GM23338 (cell line): Measurements from ENCODE around the gene MFAP3L.

ENCODE experiments used
- CREB1 ChIP-seq: fragments of 250-450 bp; sonication (Bioruptor Pico); IDR thresholded peaks from 2 replicates; pipeline ENCODE4 v1.5.0; 2020; ENCODE audit warnings: low read depth, mild to moderate bottlenecking, moderate library complexity
- EZH2 ChIP-seq: fragments of 200-600 bp; sonication (generic); IDR thresholded peaks from one replicate; pipeline ENCODE4 v1.8.0; 2017; ENCODE audit warnings: antibody characterized with exemption, mild to moderate bottlenecking, low read depth; ENCODE audit not compliant: unreplicated experiment
- EZH2phosphoT487 ChIP-seq: fragments of 200-600 bp; sonication (generic); IDR thresholded peaks from one replicate; pipeline ENCODE4 v1.8.1; 2018; ENCODE audit warnings: antibody characterized with exemption; ENCODE audit not compliant: unreplicated experiment
- JUNB ChIP-seq: IDR thresholded peaks from one replicate; pipeline ENCODE4 v1.6.1; 2016; ENCODE audit warnings: antibody characterized with exemption; ENCODE audit not compliant: unreplicated experiment
- NANOG ChIP-seq: IDR thresholded peaks from 2 replicates; pipeline ENCODE4 v1.6.1; 2016; ENCODE audit warnings: antibody characterized with exemption, borderline replicate concordance
- POLR2AphosphoS5 ChIP-seq: IDR thresholded peaks from 2 replicates; pipeline ENCODE4 v1.6.1; 2016; ENCODE audit warnings: antibody characterized with exemption, low read depth
- STAT1 ChIP-seq: IDR thresholded peaks from one replicate; pipeline ENCODE4 v1.6.1; 2016; ENCODE audit warnings: antibody characterized with exemption; ENCODE audit not compliant: unreplicated experiment
- ZNF114 ChIP-seq: fragments of 250-450 bp; sonication (Bioruptor Pico); IDR thresholded peaks from 2 replicates; pipeline ENCODE4 v1.5.0; 2020; ENCODE audit warnings: mild to moderate bottlenecking, moderate library complexity
- ZNF331 ChIP-seq: fragments of 250-450 bp; sonication (Bioruptor Pico); IDR thresholded peaks from 2 replicates; pipeline ENCODE4 v1.5.0; 2020; ENCODE audit warnings: low read depth, mild to moderate bottlenecking, moderate library complexity
- TF ChIP-seq, protein P1 (sequence below), 2 experiments: fragments of 200-600 bp in 1 of 2; sonication (generic) in 1 of 2; conservative IDR thresholded peaks; 2 replicates each; pipeline versions ENCODE4 v1.5.1 to v1.6.1; 2016 to 2017; ENCODE audit warnings: antibody characterized with exemption in 2 of 2, low read depth in 2 of 2, mild to moderate bottlenecking in 2 of 2, moderate library complexity in 1 of 2
- TF ChIP-seq, protein P2 (sequence below): IDR thresholded peaks from 2 replicates; pipeline ENCODE4 v1.6.1; 2016; ENCODE audit warnings: antibody characterized with exemption
- TF ChIP-seq, protein P3 (sequence below): fragments of 250-450 bp; sonication (Bioruptor Pico); IDR thresholded peaks from 2 replicates; pipeline ENCODE4 v1.5.0; 2020; ENCODE audit warnings: mild to moderate bottlenecking, moderate library complexity

GRCh38 chr4:170035845-170036244, 9.7 kb upstream of the MFAP3L start:
- TF ChIP-seq STAT1: no peak
- TF ChIP-seq, protein P1, sequence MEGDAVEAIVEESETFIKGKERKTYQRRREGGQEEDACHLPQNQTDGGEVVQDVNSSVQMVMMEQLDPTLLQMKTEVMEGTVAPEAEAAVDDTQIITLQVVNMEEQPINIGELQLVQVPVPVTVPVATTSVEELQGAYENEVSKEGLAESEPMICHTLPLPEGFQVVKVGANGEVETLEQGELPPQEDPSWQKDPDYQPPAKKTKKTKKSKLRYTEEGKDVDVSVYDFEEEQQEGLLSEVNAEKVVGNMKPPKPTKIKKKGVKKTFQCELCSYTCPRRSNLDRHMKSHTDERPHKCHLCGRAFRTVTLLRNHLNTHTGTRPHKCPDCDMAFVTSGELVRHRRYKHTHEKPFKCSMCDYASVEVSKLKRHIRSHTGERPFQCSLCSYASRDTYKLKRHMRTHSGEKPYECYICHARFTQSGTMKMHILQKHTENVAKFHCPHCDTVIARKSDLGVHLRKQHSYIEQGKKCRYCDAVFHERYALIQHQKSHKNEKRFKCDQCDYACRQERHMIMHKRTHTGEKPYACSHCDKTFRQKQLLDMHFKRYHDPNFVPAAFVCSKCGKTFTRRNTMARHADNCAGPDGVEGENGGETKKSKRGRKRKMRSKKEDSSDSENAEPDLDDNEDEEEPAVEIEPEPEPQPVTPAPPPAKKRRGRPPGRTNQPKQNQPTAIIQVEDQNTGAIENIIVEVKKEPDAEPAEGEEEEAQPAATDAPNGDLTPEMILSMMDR (conservative IDR thresholded peaks at IDR 0.05; ENCODE audit: low read depth in 2 of 2): no peak
- TF ChIP-seq EZH2phosphoT487: no peak
- TF ChIP-seq, protein P2, sequence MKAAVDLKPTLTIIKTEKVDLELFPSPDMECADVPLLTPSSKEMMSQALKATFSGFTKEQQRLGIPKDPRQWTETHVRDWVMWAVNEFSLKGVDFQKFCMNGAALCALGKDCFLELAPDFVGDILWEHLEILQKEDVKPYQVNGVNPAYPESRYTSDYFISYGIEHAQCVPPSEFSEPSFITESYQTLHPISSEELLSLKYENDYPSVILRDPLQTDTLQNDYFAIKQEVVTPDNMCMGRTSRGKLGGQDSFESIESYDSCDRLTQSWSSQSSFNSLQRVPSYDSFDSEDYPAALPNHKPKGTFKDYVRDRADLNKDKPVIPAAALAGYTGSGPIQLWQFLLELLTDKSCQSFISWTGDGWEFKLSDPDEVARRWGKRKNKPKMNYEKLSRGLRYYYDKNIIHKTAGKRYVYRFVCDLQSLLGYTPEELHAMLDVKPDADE: no peak
- no peak for TF ChIP-seq CREB1 (CRISPR knock-in tag)
- TF ChIP-seq ZNF331: no peak
- TF ChIP-seq POLR2AphosphoS5: no peak
- no peak for TF ChIP-seq EZH2
- no peak for TF ChIP-seq JUNB
- TF ChIP-seq, protein P3, sequence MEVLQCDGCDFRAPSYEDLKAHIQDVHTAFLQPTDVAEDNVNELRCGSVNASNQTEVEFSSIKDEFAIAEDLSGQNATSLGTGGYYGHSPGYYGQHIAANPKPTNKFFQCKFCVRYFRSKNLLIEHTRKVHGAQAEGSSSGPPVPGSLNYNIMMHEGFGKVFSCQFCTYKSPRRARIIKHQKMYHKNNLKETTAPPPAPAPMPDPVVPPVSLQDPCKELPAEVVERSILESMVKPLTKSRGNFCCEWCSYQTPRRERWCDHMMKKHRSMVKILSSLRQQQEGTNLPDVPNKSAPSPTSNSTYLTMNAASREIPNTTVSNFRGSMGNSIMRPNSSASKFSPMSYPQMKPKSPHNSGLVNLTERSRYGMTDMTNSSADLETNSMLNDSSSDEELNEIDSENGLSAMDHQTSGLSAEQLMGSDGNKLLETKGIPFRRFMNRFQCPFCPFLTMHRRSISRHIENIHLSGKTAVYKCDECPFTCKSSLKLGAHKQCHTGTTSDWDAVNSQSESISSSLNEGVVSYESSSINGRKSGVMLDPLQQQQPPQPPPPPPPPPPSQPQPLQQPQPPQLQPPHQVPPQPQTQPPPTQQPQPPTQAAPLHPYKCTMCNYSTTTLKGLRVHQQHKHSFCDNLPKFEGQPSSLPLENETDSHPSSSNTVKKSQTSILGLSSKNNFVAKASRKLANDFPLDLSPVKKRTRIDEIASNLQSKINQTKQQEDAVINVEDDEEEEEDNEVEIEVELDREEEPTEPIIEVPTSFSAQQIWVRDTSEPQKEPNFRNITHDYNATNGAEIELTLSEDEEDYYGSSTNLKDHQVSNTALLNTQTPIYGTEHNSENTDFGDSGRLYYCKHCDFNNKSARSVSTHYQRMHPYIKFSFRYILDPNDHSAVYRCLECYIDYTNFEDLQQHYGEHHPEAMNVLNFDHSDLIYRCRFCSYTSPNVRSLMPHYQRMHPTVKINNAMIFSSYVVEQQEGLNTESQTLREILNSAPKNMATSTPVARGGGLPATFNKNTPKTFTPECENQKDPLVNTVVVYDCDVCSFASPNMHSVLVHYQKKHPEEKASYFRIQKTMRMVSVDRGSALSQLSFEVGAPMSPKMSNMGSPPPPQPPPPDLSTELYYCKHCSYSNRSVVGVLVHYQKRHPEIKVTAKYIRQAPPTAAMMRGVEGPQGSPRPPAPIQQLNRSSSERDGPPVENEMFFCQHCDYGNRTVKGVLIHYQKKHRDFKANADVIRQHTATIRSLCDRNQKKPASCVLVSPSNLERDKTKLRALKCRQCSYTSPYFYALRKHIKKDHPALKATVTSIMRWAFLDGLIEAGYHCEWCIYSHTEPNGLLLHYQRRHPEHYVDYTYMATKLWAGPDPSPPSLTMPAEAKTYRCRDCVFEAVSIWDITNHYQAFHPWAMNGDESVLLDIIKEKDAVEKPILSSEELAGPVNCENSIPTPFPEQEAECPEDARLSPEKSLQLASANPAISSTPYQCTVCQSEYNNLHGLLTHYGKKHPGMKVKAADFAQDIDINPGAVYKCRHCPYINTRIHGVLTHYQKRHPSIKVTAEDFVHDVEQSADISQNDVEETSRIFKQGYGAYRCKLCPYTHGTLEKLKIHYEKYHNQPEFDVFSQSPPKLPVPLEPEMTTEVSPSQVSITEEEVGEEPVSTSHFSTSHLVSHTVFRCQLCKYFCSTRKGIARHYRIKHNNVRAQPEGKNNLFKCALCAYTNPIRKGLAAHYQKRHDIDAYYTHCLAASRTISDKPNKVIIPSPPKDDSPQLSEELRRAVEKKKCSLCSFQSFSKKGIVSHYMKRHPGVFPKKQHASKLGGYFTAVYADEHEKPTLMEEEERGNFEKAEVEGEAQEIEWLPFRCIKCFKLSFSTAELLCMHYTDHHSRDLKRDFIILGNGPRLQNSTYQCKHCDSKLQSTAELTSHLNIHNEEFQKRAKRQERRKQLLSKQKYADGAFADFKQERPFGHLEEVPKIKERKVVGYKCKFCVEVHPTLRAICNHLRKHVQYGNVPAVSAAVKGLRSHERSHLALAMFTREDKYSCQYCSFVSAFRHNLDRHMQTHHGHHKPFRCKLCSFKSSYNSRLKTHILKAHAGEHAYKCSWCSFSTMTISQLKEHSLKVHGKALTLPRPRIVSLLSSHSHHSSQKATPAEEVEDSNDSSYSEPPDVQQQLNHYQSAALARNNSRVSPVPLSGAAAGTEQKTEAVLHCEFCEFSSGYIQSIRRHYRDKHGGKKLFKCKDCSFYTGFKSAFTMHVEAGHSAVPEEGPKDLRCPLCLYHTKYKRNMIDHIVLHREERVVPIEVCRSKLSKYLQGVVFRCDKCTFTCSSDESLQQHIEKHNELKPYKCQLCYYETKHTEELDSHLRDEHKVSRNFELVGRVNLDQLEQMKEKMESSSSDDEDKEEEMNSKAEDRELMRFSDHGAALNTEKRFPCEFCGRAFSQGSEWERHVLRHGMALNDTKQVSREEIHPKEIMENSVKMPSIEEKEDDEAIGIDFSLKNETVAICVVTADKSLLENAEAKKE: no peak
- no peak for TF ChIP-seq NANOG
- TF ChIP-seq ZNF114: no peak
